ENCODE measurements around the gene ANKH. TPM values are rescaled to one million over a fixed set of nuclear protein-coding genes. Genes with fewer than 3 reads are reported as not detected.
A peak's percentile ranks its signal among the peaks of the same experiment; 100 is the strongest.

Gene ANKH
- total and polyA plus RNA-seq, 8 donors, result 3.6 to 115 (median 14.3) TPM

- peaks cover 0 to 10% (median 6%) of the 10 kb centered on the region in 4 donors for H3K36me3 ChIP-seq
- H3K4me3 ChIP-seq, result no peak overlapping the region
- intact Hi-C loops (cut with DNase I; ENCODE audit: low total_unique reads), result no loop called here
- WGBS, 5 donors, result 27 to 37% (median 35%) methylated on average over 2 of the region's 2 CpGs
- no peaks in the 10 kb centered on the region for H3K9me3 ChIP-seq
- DNase-seq, result no peak
- TF ChIP-seq CTCF (IDR thresholded peaks at IDR 0.05) (no peak), POLR2AphosphoS5 (IDR thresholded peaks at IDR 0.05) (no peak), EP300 (IDR thresholded peaks at IDR 0.05) (no peak)
- no peak overlapping the region for H3K27ac ChIP-seq
- H3K27me3 ChIP-seq, result no peaks in the 10 kb centered on the region
- peaks cover 29 to 95% (median 53%) of the 10 kb centered on the region in 4 donors for H3K4me1 ChIP-seq
These were observed 200.2 kb downstream of the ANKH start for GRCh38 chr5:14671414-14671813.

- DNase-seq, result no peak
- peaks cover 0 to 10% (median 6%) of the 10 kb centered on the region in 4 donors for H3K36me3 ChIP-seq
- WGBS, 5 donors, result 44 to 67% (median 58%) methylated on average over 1 of the region's 1 CpG
- H3K27ac ChIP-seq, result no peak overlapping the region
- H3K4me3 ChIP-seq, result no peak overlapping the region
- intact Hi-C loops (cut with DNase I; ENCODE audit: low total_unique reads), result no loop called here
- H3K9me3 ChIP-seq, result no peaks in the 10 kb centered on the region
- TF ChIP-seq EP300 (IDR thresholded peaks at IDR 0.05) (no peak), POLR2AphosphoS5 (IDR thresholded peaks at IDR 0.05) (no peak), CTCF (IDR thresholded peaks at IDR 0.05) (no peak), POLR2A (IDR thresholded peaks at IDR 0.05) (no peak)
- peaks cover 26 to 95% (median 55%) of the 10 kb centered on the region in 4 donors for H3K4me1 ChIP-seq
- H3K27me3 ChIP-seq, result no peaks in the 10 kb centered on the region
These were observed 201.6 kb downstream of the ANKH start for GRCh38 chr5:14669975-14670374.

DNA sequence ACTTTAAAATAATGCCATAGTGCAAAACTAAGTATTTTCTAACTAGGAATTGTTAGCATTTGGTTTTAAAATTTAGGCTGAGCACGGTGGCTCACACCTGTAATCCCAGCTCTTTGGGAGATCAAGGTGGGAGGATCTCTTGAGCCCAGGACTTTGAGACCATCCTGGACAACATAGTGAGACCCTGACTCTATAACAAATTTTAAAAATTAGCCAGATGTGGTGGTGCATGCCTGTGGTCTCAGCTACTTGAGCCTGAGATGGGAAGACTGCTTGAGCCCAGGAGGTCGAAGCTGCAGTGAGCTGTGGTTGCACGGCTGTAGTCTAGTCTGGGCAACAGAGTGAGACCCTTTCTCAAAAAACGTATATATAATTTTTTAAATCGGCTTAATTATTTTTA, 202.2 kb downstream of the ANKH start:
- H3K4me1 ChIP-seq, result peaks cover 27 to 90% (median 54%) of the 10 kb centered on the region in 4 donors
- 89 to 92% (median 90%) methylated on average over 5 of the region's 5 CpGs for WGBS, 5 donors
- intact Hi-C loops (cut with DNase I; ENCODE audit: low total_unique reads), result no loop called here

GRCh38 chr5:14668181-14668591, 203.4 kb downstream of the ANKH start:
- 75 to 87% (median 81%) methylated on average over 5 of the region's 5 CpGs for WGBS, 5 donors
- DNase-seq, result no peak

More for the DNA sequence above, 202.2 kb downstream of the ANKH start:
- Histone ChIP-seq H3K4me3 (no peak overlapping the region), H3K36me3 (peaks cover 0 to 6% (median 4%) of the 10 kb centered on the region in 4 donors), H3K27me3 (no peaks in the 10 kb centered on the region), H3K27ac (no peak overlapping the region), H3K9me3 (no peaks in the 10 kb centered on the region)
- DNase-seq, result no peak
- TF ChIP-seq EP300 (IDR thresholded peaks at IDR 0.05), result no peak
- no peak for TF ChIP-seq CTCF (IDR thresholded peaks at IDR 0.05)

More at GRCh38 chr5:14668181-14668591, 203.4 kb downstream of the ANKH start:
- Histone ChIP-seq H3K36me3 (no peaks in the 10 kb centered on the region), H3K4me1 (peaks cover 35 to 84% (median 54%) of the 10 kb centered on the region in 4 donors), H3K9me3 (no peaks in the 10 kb centered on the region), H3K27ac (peak overlapping the region in 2 of 5 donors; percentile 11 to 20), H3K4me3 (no peak overlapping the region), H3K27me3 (no peaks in the 10 kb centered on the region)
- TF ChIP-seq POLR2A (IDR thresholded peaks at IDR 0.05), result no peak
- TF ChIP-seq EP300 (IDR thresholded peaks at IDR 0.05), result no peak
- TF ChIP-seq POLR2AphosphoS5 (IDR thresholded peaks at IDR 0.05), result no peak
- no peak for TF ChIP-seq CTCF (IDR thresholded peaks at IDR 0.05)
- intact Hi-C loops (cut with DNase I; ENCODE audit: low total_unique reads), result no loop called here
